ENCODE results near the gene ADGRV1.
"Not testable (repeated sequence)": the region's sequence is repeated elsewhere in the genome, so short reads cannot be mapped to it uniquely, and the experiment has no call there.

The ADGRV1 gene

GRCh38 chr5:90809311-90810056, 250.9 kb downstream of the ADGRV1 start:
- DNase-seq (ENCODE audit: low read depth in 2 of 2) = no peak

GRCh38 chr5:90810211-90810610, 251.6 kb downstream of the ADGRV1 start:
- no peak for DNase-seq (ENCODE audit: low read depth in 2 of 2)

GRCh38 chr5:90813392-90813791, 254.8 kb downstream of the ADGRV1 start:
- DNase-seq (ENCODE audit: low read depth in 2 of 2) = no peak

GRCh38 chr5:90822062-90822461, 263.5 kb downstream of the ADGRV1 start:
- not testable (repeated sequence) for DNase-seq (ENCODE audit: low read depth in 2 of 2)

GRCh38 chr5:90824436-90824835, 265.8 kb downstream of the ADGRV1 start:
- DNase-seq (ENCODE audit: low read depth in 2 of 2) = no peak

GRCh38 chr5:90830058-90830457, 271.5 kb downstream of the ADGRV1 start:
- DNase-seq (ENCODE audit: low read depth in 2 of 2) = no peak

- no peak for DNase-seq (ENCODE audit: low read depth in 2 of 2)
Measured at GRCh38 chr5:90833753-90834152, 275.2 kb downstream of the ADGRV1 start.

- DNase-seq (ENCODE audit: low read depth in 2 of 2) = no peak
Measured at GRCh38 chr5:90834711-90835110, 276.1 kb downstream of the ADGRV1 start.

- DNase-seq (ENCODE audit: low read depth in 2 of 2) = no peak
Measured at GRCh38 chr5:90843443-90843842, 284.8 kb downstream of the ADGRV1 start.

GRCh38 chr5:90844931-90845330, 286.3 kb downstream of the ADGRV1 start:
- DNase-seq (ENCODE audit: low read depth in 2 of 2) = no peak

- DNase-seq (ENCODE audit: low read depth in 2 of 2) = no peak
Measured at GRCh38 chr5:90845723-90846554, 287.3 kb downstream of the ADGRV1 start.

GRCh38 chr5:90847606-90848005, 289.0 kb downstream of the ADGRV1 start:
- not testable (repeated sequence) for DNase-seq (ENCODE audit: low read depth in 2 of 2)

- DNase-seq (ENCODE audit: low read depth in 2 of 2) = no peak
Measured at GRCh38 chr5:90849939-90850338, 291.3 kb downstream of the ADGRV1 start.

GRCh38 chr5:90852531-90852930, 293.9 kb downstream of the ADGRV1 start:
- no peak for DNase-seq (ENCODE audit: low read depth in 2 of 2)

GRCh38 chr5:90853750-90854149, 295.2 kb downstream of the ADGRV1 start:
- no peak for DNase-seq (ENCODE audit: low read depth in 2 of 2)

GRCh38 chr5:90854169-90854568, 295.6 kb downstream of the ADGRV1 start:
- no peak for DNase-seq (ENCODE audit: low read depth in 2 of 2)

- DNase-seq (ENCODE audit: low read depth in 2 of 2) = no peak
Measured at GRCh38 chr5:90855296-90856010, 296.9 kb downstream of the ADGRV1 start.

GRCh38 chr5:90861843-90862586, 303.4 kb downstream of the ADGRV1 start:
- no peak for DNase-seq (ENCODE audit: low read depth in 2 of 2)

- DNase-seq (ENCODE audit: low read depth in 2 of 2) = no peak
Measured at GRCh38 chr5:90865180-90865579, 306.6 kb downstream of the ADGRV1 start.

GRCh38 chr5:90866333-90866732, 307.7 kb downstream of the ADGRV1 start:
- no peak for DNase-seq (ENCODE audit: low read depth in 2 of 2)

- DNase-seq (ENCODE audit: low read depth in 2 of 2) = no peak
Measured at GRCh38 chr5:90866915-90867731, 308.5 kb downstream of the ADGRV1 start.
